ENCODE data around the gene CERS6.

The CERS6 gene

GRCh38 chr2:168443818-168444217, 12.3 kb upstream of the CERS6 start:
- DNase-seq (ENCODE audit: low spot score): no peak

- DNase-seq (ENCODE audit: low spot score): no peak
Measured at GRCh38 chr2:168445960-168446359, 10.1 kb upstream of the CERS6 start.

- no peak for DNase-seq (ENCODE audit: low spot score)
Measured at GRCh38 chr2:168448980-168449379, 7.1 kb upstream of the CERS6 start.

- no peak for DNase-seq (ENCODE audit: low spot score)
Measured at GRCh38 chr2:168449419-168449818, 6.7 kb upstream of the CERS6 start.

- DNase-seq (ENCODE audit: low spot score): no peak
Measured at GRCh38 chr2:168450171-168450570, 5.9 kb upstream of the CERS6 start.

GRCh38 chr2:168450732-168451131, 5.3 kb upstream of the CERS6 start:
- DNase-seq (ENCODE audit: low spot score): no peak

GRCh38 chr2:168452781-168453180, 3.3 kb upstream of the CERS6 start:
- no peak for DNase-seq (ENCODE audit: low spot score)

GRCh38 chr2:168453404-168453803, 2.7 kb upstream of the CERS6 start:
- no peak for DNase-seq (ENCODE audit: low spot score)

GRCh38 chr2:168454737-168455644, 1.1 kb upstream of the CERS6 start:
- no peak for DNase-seq (ENCODE audit: low spot score)

- DNase-seq (ENCODE audit: low spot score): no peak
Measured at GRCh38 chr2:168456521-168457189, 583 bp downstream of the CERS6 start.

GRCh38 chr2:168457190-168457895, 1.3 kb downstream of the CERS6 start:
- DNase-seq (ENCODE audit: low spot score): no peak

- DNase-seq (ENCODE audit: low spot score): no peak
Measured at GRCh38 chr2:168458139-168458538, 2.1 kb downstream of the CERS6 start.

- no peak for DNase-seq (ENCODE audit: low spot score)
Measured at GRCh38 chr2:168459256-168459655, 3.2 kb downstream of the CERS6 start.

GRCh38 chr2:168460571-168460970, 4.5 kb downstream of the CERS6 start:
- DNase-seq (ENCODE audit: low spot score): no peak

- DNase-seq (ENCODE audit: low spot score): no peak
Measured at GRCh38 chr2:168461178-168461941, 5.3 kb downstream of the CERS6 start.

- no peak for DNase-seq (ENCODE audit: low spot score)
Measured at GRCh38 chr2:168461942-168462331, 5.9 kb downstream of the CERS6 start.

- DNase-seq (ENCODE audit: low spot score): no peak
Measured at GRCh38 chr2:168462543-168463045, 6.5 kb downstream of the CERS6 start.

GRCh38 chr2:168465594-168465993, 9.5 kb downstream of the CERS6 start:
- DNase-seq (ENCODE audit: low spot score): no peak

- DNase-seq (ENCODE audit: low spot score): no peak
Measured at GRCh38 chr2:168466190-168466737, 10.2 kb downstream of the CERS6 start.

GRCh38 chr2:168466834-168467565, 10.9 kb downstream of the CERS6 start:
- DNase-seq (ENCODE audit: low spot score): no peak

- no peak for DNase-seq (ENCODE audit: low spot score)
Measured at GRCh38 chr2:168467729-168468128, 11.7 kb downstream of the CERS6 start.

Data from hematopoietic multipotent progenitor cell treated with erythropoietin and hydrocortisone succinate and interleukin-3 and kit ligand, for 15 days (in vitro differentiated cells).